Measurements from ENCODE around the gene IFT122. TPM values are rescaled to one million over a fixed set of nuclear protein-coding genes. Genes with fewer than 3 reads are reported as not detected.

IFT122 gene
- total and polyA plus RNA-seq, 10 donors = 5.2 to 31.3 (median 18.1) TPM

GRCh38 chr3:129441215-129441614, 1.2 kb downstream of the IFT122 start:
- Histone ChIP-seq H3K4me1 (peaks cover 40 to 86% (median 55%) of the 10 kb centered on the region in 6 donors), H3K4me3 (peak overlapping the region in 4 of 8 donors; percentile 89 to 95 (median 91)), H3K27me3 (replicated peaks in 1 of 7) (no peaks in the 10 kb centered on the region), H3K27ac (peak overlapping the region; percentile 84 to 98 (median 94)), H3K9me3 (no peaks in the 10 kb centered on the region), H3K36me3 (peaks cover 0 to 21% (median 13%) of the 10 kb centered on the region in 6 donors)
- no peak for TF ChIP-seq CTCF (IDR thresholded peaks at IDR 0.05 in 8 of 11, conservative IDR thresholded peaks at IDR 0.05 in 3 of 11)
- TF ChIP-seq POLR2A (IDR thresholded peaks at IDR 0.05) = no peak
- no peak for TF ChIP-seq POLR2AphosphoS5 (IDR thresholded peaks at IDR 0.05)
- DNase-seq = no peak
- intact Hi-C loops (cut with DNase I; ENCODE audit: low total_unique reads) = no loop called here
- WGBS, 5 donors = 46 to 64% (median 55%) methylated on average over 9 of the region's 9 CpGs

GRCh38 chr3:129441782-129442181, 1.8 kb downstream of the IFT122 start:
- no peak for DNase-seq
- Histone ChIP-seq H3K4me1 (peaks cover 34 to 80% (median 50%) of the 10 kb centered on the region in 6 donors), H3K4me3 (peak overlapping the region in 1 of 8 donors; percentile 95), H3K27me3 (replicated peaks in 1 of 7) (no peaks in the 10 kb centered on the region), H3K27ac (peak overlapping the region in 7 of 8 donors; percentile 92 to 98 (median 95)), H3K36me3 (peaks cover 0 to 15% (median 10%) of the 10 kb centered on the region in 6 donors), H3K9me3 (no peaks in the 10 kb centered on the region)
- peak in 1 of 3 donors; percentile 40 for TF ChIP-seq POLR2AphosphoS5 (IDR thresholded peaks at IDR 0.05)
- no peak for TF ChIP-seq CTCF (IDR thresholded peaks at IDR 0.05 in 8 of 11, conservative IDR thresholded peaks at IDR 0.05 in 3 of 11)
- TF ChIP-seq POLR2A (IDR thresholded peaks at IDR 0.05) = no peak
- intact Hi-C loops (cut with DNase I; ENCODE audit: low total_unique reads) = no loop called here
- 37 to 59% (median 49%) methylated on average over 4 of the region's 4 CpGs for WGBS, 5 donors

GRCh38 chr3:129442486-129442885, 2.5 kb downstream of the IFT122 start:
- H3K4me3 ChIP-seq = no peak overlapping the region
- intact Hi-C loops (cut with DNase I; ENCODE audit: low total_unique reads) = no loop called here
- H3K9me3 ChIP-seq = no peaks in the 10 kb centered on the region
- H3K27me3 ChIP-seq (replicated peaks in 1 of 7) = no peaks in the 10 kb centered on the region
- TF ChIP-seq POLR2A (IDR thresholded peaks at IDR 0.05) = no peak
- no peak for TF ChIP-seq POLR2AphosphoS5 (IDR thresholded peaks at IDR 0.05)
- no peak for TF ChIP-seq CTCF (IDR thresholded peaks at IDR 0.05 in 8 of 11, conservative IDR thresholded peaks at IDR 0.05 in 3 of 11)
- DNase-seq = no peak
- peak overlapping the region in 7 of 8 donors; percentile 57 to 98 (median 94) for H3K27ac ChIP-seq
- peaks cover 32 to 73% (median 42%) of the 10 kb centered on the region in 6 donors for H3K4me1 ChIP-seq
- H3K36me3 ChIP-seq = peaks cover 0 to 8% (median 3%) of the 10 kb centered on the region in 6 donors
- WGBS, 5 donors = 64 to 73% (median 69%) methylated on average over 2 of the region's 2 CpGs

- Histone ChIP-seq H3K9me3 (no peaks in the 10 kb centered on the region), H3K27me3 (replicated peaks in 1 of 7) (no peaks in the 10 kb centered on the region), H3K36me3 (peaks cover 0 to 3% (median under 1%) of the 10 kb centered on the region in 6 donors), H3K27ac (peak overlapping the region in 5 of 8 donors; percentile 63 to 98 (median 96)), H3K4me3 (no peak overlapping the region), H3K4me1 (peaks cover 27 to 68% (median 38%) of the 10 kb centered on the region in 6 donors)
- intact Hi-C loops (cut with DNase I; ENCODE audit: low total_unique reads) = no loop called here
- TF ChIP-seq POLR2A (IDR thresholded peaks at IDR 0.05) = no peak
- TF ChIP-seq CTCF (IDR thresholded peaks at IDR 0.05 in 8 of 11, conservative IDR thresholded peaks at IDR 0.05 in 3 of 11) = no peak
- TF ChIP-seq POLR2AphosphoS5 (IDR thresholded peaks at IDR 0.05) = no peak
- no peak for DNase-seq
These were observed 2.9 kb downstream of the IFT122 start for GRCh38 chr3:129442947-129443346.

Data from spleen (tissue), 11 donors.